ENCODE data around the gene WDFY4. TPM values are rescaled to one million over a fixed set of nuclear protein-coding genes. Genes with fewer than 3 reads are reported as not detected.
A peak's percentile ranks its signal among the peaks of the same experiment; 100 is the strongest.

Gene WDFY4
- polyA plus RNA-seq, 1 of the 3 experiments (the other 2 are of a cell fraction), result not detected

DNA sequence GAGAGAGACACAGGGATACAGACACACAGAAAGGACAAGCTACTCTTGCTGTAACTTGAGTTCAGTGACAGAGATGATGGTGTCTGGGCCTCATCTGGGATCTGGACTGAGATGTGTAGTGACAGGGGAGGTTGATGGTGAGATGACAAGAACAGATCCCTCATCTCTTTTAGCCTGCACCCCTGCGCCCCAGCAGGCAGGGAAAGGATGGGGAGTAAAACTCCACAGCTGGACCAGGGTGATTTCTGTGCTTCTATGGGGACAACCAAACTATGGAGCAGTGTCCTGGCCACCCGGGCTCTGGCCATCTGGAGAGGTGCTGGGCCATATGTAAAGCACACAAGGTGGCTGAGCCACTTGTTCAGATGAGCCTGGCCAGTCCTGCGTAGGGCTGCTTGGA is 259.5 kb downstream of the WDFY4 start:
- TF ChIP-seq EP300 (IDR thresholded peaks at IDR 0.05; ENCODE audit: borderline replicate concordance in 1 of 2, low read depth in 1 of 2, low read length in 1 of 2) (peak in 1 of 2 experiments; percentile 71; a peak in 2 of 4 replicates), RAD21 (IDR thresholded peaks at IDR 0.05; ENCODE audit: low read length) (0 out of 2 replicates have a peak, but pooled peaks have one; percentile 1), FOXJ3 (CRISPR knock-in tag; IDR thresholded peaks at IDR 0.05) (0 out of 2 replicates have a peak, but pooled peaks have one; percentile 41), GATA2 (CRISPR knock-in tag; IDR thresholded peaks at IDR 0.05) (peak; percentile 87)
- TF ChIP-seq, protein P1, sequence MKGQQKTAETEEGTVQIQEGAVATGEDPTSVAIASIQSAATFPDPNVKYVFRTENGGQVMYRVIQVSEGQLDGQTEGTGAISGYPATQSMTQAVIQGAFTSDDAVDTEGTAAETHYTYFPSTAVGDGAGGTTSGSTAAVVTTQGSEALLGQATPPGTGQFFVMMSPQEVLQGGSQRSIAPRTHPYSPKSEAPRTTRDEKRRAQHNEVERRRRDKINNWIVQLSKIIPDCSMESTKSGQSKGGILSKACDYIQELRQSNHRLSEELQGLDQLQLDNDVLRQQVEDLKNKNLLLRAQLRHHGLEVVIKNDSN (IDR thresholded peaks at IDR 0.05; ENCODE audit: borderline replicate concordance, low read depth), result no peak
- Histone ChIP-seq H3K79me2 (ENCODE audit: insufficient read depth) (no peaks in the 10 kb centered on the region), H3K27ac (ENCODE audit: low read depth in 2 of 2, low read length in 1 of 2) (no peak overlapping the region), H3K9me3 (no peaks in the 10 kb centered on the region), H3K9ac (no peak overlapping the region), H3K9me2 (no peaks in the 10 kb centered on the region), H4K20me1 (ENCODE audit: insufficient read depth) (no peaks in the 10 kb centered on the region), H3K4me2 (no peak overlapping the region), H3K27me3 (ENCODE audit: insufficient read depth) (no peaks in the 10 kb centered on the region), H3K4me1 (ENCODE audit: control insufficient read depth in 1 of 2, insufficient read depth in 2 of 2, low read depth in 1 of 2, low read length in 1 of 2) (peaks cover 0 to 6% of the 10 kb centered on the region in 2 experiments; a peak in 1 of 4 replicates), H2AFZ (ENCODE audit: low read depth) (no peak overlapping the region), H3F3A (replicated peaks; ENCODE audit: insufficient read depth) (no peaks in the 10 kb centered on the region), H3K4me3 (ENCODE audit: low read depth in 2 of 2, low read length in 1 of 2) (no peak overlapping the region), H3K36me3 (replicated peaks in 1 of 2; ENCODE audit: control insufficient read depth in 1 of 2, insufficient read depth in 2 of 2, low read length in 1 of 2) (no peaks in the 10 kb centered on the region)
- ChIA-PET CTCF (no interaction called here), POLR2A (no interaction called here)
- WGBS (ENCODE audit: low lambda C conversion rate), result 40% methylated on average over 1 of the region's 3 CpGs
- peak; percentile 59 for DNase-seq

DNA sequence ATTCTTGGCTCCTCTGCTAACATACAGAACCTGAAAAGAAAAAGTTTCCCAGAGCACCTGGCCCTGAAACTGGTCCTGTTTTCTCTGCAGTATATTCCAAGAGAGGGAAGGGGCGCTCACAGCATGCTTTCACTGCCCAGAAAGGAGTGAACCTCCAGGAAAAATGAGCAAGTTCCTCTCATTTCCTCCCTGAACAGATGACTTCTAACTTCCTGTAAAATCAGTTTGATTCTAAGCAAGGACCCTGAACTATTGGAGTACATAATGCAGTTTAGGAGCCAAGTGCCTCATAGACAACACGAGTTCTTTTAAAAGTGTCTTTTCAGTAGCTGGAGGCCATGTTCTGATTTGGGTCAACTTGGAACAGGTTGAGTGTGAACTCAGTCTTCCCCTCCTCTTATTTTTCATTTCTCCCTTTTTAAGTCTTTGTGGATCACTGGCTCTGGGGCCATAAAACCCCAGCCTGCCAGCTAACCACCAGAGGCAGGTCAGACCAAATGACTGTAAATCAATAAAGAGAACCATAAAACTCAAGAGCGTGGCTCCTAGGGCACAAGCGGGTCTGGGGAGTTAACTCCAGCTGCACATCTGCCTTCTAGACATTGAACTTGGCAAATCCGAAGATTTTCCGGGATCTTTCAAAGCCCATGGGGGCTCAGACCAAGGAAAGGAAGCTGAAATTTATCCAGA is 260.9 kb downstream of the WDFY4 start:
- DNase-seq, result no peak
- CTCF ChIA-PET, result interaction anchor here (0.7 to 1.4 kb wide), 3 partner anchors 13 to 288 kb away, joined by 3 read pairs; no protein-coding TSS in a partner anchor

More for the DNA sequence above, 260.9 kb downstream of the WDFY4 start:
- no peaks in the 10 kb centered on the region for H3K36me3 ChIP-seq (replicated peaks in 1 of 2; ENCODE audit: control insufficient read depth in 1 of 2, insufficient read depth in 2 of 2, low read length in 1 of 2)
- H3K79me2 ChIP-seq (ENCODE audit: insufficient read depth), result no peaks in the 10 kb centered on the region
- no peaks in the 10 kb centered on the region for H3K9me3 ChIP-seq
- no peaks in the 10 kb centered on the region for H3F3A ChIP-seq (replicated peaks; ENCODE audit: insufficient read depth)
- no peak overlapping the region for H3K4me2 ChIP-seq
- H3K4me3 ChIP-seq (ENCODE audit: low read depth in 2 of 2, low read length in 1 of 2), result no peak overlapping the region
- 30% methylated on average over 6 of the region's 6 CpGs for WGBS (ENCODE audit: low lambda C conversion rate)
- TF ChIP-seq CHD2 (IDR thresholded peaks at IDR 0.05; ENCODE audit: low read length, partially characterized antibody) (no peak), MEF2A (IDR thresholded peaks at IDR 0.05; ENCODE audit: borderline replicate concordance, low read depth) (no peak), EP300 (IDR thresholded peaks at IDR 0.05; ENCODE audit: borderline replicate concordance in 1 of 2, low read depth in 1 of 2, low read length in 1 of 2) (no peak), CTCF (IDR thresholded peaks at IDR 0.05) (no peak), PBX3 (IDR thresholded peaks at IDR 0.05) (no peak), SIN3A (IDR thresholded peaks at IDR 0.05; ENCODE audit: borderline replicate concordance, low read depth, low read length) (no peak), FOXJ3 (CRISPR knock-in tag; IDR thresholded peaks at IDR 0.05) (no peak), RCOR1 (IDR thresholded peaks at IDR 0.05; ENCODE audit: low read length) (no peak), ELF1 (IDR thresholded peaks at IDR 0.05) (no peak), GABPA (IDR thresholded peaks at IDR 0.05; ENCODE audit: low read depth) (no peak), IRF3 (IDR thresholded peaks at IDR 0.05; ENCODE audit: low read depth, low read length) (no peak), JUND (IDR thresholded peaks at IDR 0.05) (no peak), YY1 (IDR thresholded peaks at IDR 0.05; ENCODE audit: low read depth) (no peak)
- TF ChIP-seq, protein P2, sequence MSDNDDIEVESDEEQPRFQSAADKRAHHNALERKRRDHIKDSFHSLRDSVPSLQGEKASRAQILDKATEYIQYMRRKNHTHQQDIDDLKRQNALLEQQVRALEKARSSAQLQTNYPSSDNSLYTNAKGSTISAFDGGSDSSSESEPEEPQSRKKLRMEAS (IDR thresholded peaks at IDR 0.05; ENCODE audit: low read depth), result no peak
- no peak overlapping the region for H3K9ac ChIP-seq
- H3K27me3 ChIP-seq (ENCODE audit: insufficient read depth), result no peaks in the 10 kb centered on the region
- H3K27ac ChIP-seq (ENCODE audit: low read depth in 2 of 2, low read length in 1 of 2), result no peak overlapping the region
- POLR2A ChIA-PET, result no interaction called here
- no peaks in the 10 kb centered on the region for H3K9me2 ChIP-seq
- H4K20me1 ChIP-seq (ENCODE audit: insufficient read depth), result no peaks in the 10 kb centered on the region
- H3K4me1 ChIP-seq (ENCODE audit: control insufficient read depth in 1 of 2, insufficient read depth in 2 of 2, low read depth in 1 of 2, low read length in 1 of 2), result peaks cover 0 to 8% of the 10 kb centered on the region in 2 experiments; a peak in 1 of 4 replicates
- H2AFZ ChIP-seq (ENCODE audit: low read depth), result no peak overlapping the region
